A549 (cell line): ENCODE results near the gene NCBP3. TPM values are rescaled to one million over a fixed set of nuclear protein-coding genes. Genes with fewer than 3 reads are reported as not detected.
A peak's percentile ranks its signal among the peaks of the same experiment; 100 is the strongest.

Source experiments
- ATAC-seq, 2 experiments: fragments of 200-7000 bp in 1 of 2; fragments of >200 bp in 1 of 2; cut with Nextera tagmentation in 1 of 2; cut with Tn5 transposase in 1 of 2; 3 replicates each; pipeline versions ENCODE4 v1.8.0 to v1.9.1; 2018 to 2020; ENCODE audit warnings: mild to moderate bottlenecking in 1 of 2, moderate library complexity in 1 of 2
- CTCF ChIA-PET: fragments of 300-600 bp; sonication (Branson Sonifier 250); formaldehyde crosslinking; extraction: SDS; loops from one replicate; lab custom pipeline; 2021; ENCODE audit warnings: antibody characterized with exemption, inconsistent platforms; lab: Yijun Ruan, JAX
- POLR2A ChIA-PET: fragments of 350-600 bp; formaldehyde crosslinking; extraction: SDS; loops from one replicate; lab custom pipeline; 2021; ENCODE audit warnings: antibody characterized with exemption, inconsistent platforms; lab: Yijun Ruan, JAX
- DNase-seq, 2 experiments: peaks; one replicate each; pipeline versions ENCODE4 v3.0.0 to v3.0.0-alpha.2; 2011 to 2016; ENCODE audit warnings: low read depth in 1 of 2, low spot score in 1 of 2
- FAIRE-seq: peaks from 2 replicates; lab custom pipeline; 2011; peaks lifted over from hg19 to GRCh38; lab: Jason Lieb, UNC
- H3K27ac ChIP-seq, 2 experiments: fragments of >200 bp; sonication (Bioruptor Twin); formaldehyde crosslinking; 3 replicates each; pipeline ENCODE4 v1.5.1; 2016 to 2017
- H3K4me1 ChIP-seq: fragments of >200 bp; sonication (Bioruptor Twin); formaldehyde crosslinking; 3 replicates; pipeline ENCODE4 v1.6.1; 2016
- H3K4me2 ChIP-seq: fragments of >200 bp; sonication (Bioruptor Twin); formaldehyde crosslinking; 3 replicates; pipeline ENCODE4 v1.6.1; 2016
- H3K4me3 ChIP-seq: fragments of >200 bp; sonication (Bioruptor Twin); formaldehyde crosslinking; 3 replicates; pipeline ENCODE4 v1.5.1; 2016
- H3K9me3 ChIP-seq: fragments of >200 bp; sonication (Bioruptor Twin); formaldehyde crosslinking; 3 replicates; pipeline ENCODE4 v1.6.1; 2016
- CBX2 ChIP-seq: fragments of 200-600 bp; sonication (generic); IDR thresholded peaks from 2 replicates; pipeline ENCODE4 v1.6.1; 2016; ENCODE audit warnings: low read depth, mild to moderate bottlenecking, borderline replicate concordance
- CBX8 ChIP-seq: fragments of 200-600 bp; sonication (generic); IDR thresholded peaks from 2 replicates; pipeline ENCODE4 v1.6.1; 2016
- CHD2 ChIP-seq: fragments of 150-350 bp; IDR thresholded peaks from 2 replicates; pipeline ENCODE4 v1.6.1; 2014; ENCODE audit warnings: low read length; ENCODE audit not compliant: partially characterized antibody
- CTCF ChIP-seq: fragments of >200 bp; sonication (Bioruptor Twin); formaldehyde crosslinking; IDR thresholded peaks from 3 replicates; pipeline ENCODE4 v1.5.1; 2016
- ESRRA ChIP-seq: fragments of 150-350 bp; IDR thresholded peaks from 2 replicates; pipeline ENCODE4 v1.6.1; 2014; ENCODE audit warnings: mild to moderate bottlenecking, low read length, borderline replicate concordance
- FOSB ChIP-seq: fragments of 250-450 bp; sonication (Bioruptor Pico); IDR thresholded peaks from 2 replicates; pipeline ENCODE4 v1.5.0; 2020; ENCODE audit warnings: mild to moderate bottlenecking, moderate library complexity
- HDAC2 ChIP-seq: fragments of 200-600 bp; sonication (generic); IDR thresholded peaks from 2 replicates; pipeline ENCODE4 v1.6.1; 2016
- HEYL ChIP-seq: fragments of 250-450 bp; sonication (Bioruptor Pico); IDR thresholded peaks from 2 replicates; pipeline ENCODE4 v1.8.0; 2021; ENCODE audit warnings: mild to moderate bottlenecking, moderate library complexity
- HOXA7 ChIP-seq: fragments of 250-450 bp; sonication (Bioruptor Pico); IDR thresholded peaks from 2 replicates; pipeline ENCODE4 v1.5.0; 2020; ENCODE audit warnings: mild to moderate bottlenecking, moderate library complexity
- JUN ChIP-seq, 2 experiments: fragments of >200 bp; sonication (Bioruptor Twin); formaldehyde crosslinking; IDR thresholded peaks; 2 replicates in 1 of 2; 3 replicates in 1 of 2; pipeline ENCODE4 v1.6.1; 2016 to 2017
- JUNB ChIP-seq: fragments of >200 bp; sonication (Bioruptor Twin); formaldehyde crosslinking; IDR thresholded peaks from 2 replicates; pipeline ENCODE4 v1.6.1; 2016
- KDM1A ChIP-seq: fragments of 200-600 bp; sonication (generic); IDR thresholded peaks from 2 replicates; pipeline ENCODE4 v1.6.1; 2016; ENCODE audit warnings: low read depth, mild to moderate bottlenecking
- KDM5A ChIP-seq: fragments of 200-600 bp; sonication (generic); IDR thresholded peaks from 2 replicates; pipeline ENCODE4 v1.6.1; 2016; ENCODE audit warnings: antibody characterized with exemption, mild to moderate bottlenecking
- MAFK ChIP-seq: fragments of 450-650 bp; IDR thresholded peaks from 2 replicates; pipeline ENCODE4 v1.6.1; 2014; ENCODE audit not compliant: partially characterized antibody
- MAZ ChIP-seq: fragments of 150-350 bp; IDR thresholded peaks from 2 replicates; pipeline ENCODE4 v1.6.1; 2014; ENCODE audit warnings: antibody characterized with exemption, low read depth, low read length, borderline replicate concordance
- MYC ChIP-seq: IDR thresholded peaks from 2 replicates; pipeline ENCODE4 v1.6.1; 2012; ENCODE audit warnings: mild to moderate bottlenecking, inconsistent platforms, low read length, improper control_type of control experiment, borderline replicate concordance
- NFE2L2 ChIP-seq: fragments of 150-350 bp; conservative IDR thresholded peaks from 2 replicates; pipeline ENCODE4 v1.6.1; 2014; ENCODE audit warnings: low read length
- NPAS2 ChIP-seq: fragments of 250-450 bp; sonication (Bioruptor Pico); IDR thresholded peaks from 2 replicates; pipeline ENCODE4 v1.8.0; 2022; ENCODE audit warnings: mild to moderate bottlenecking, moderate library complexity, borderline replicate concordance
- NR3C1 ChIP-seq: fragments of >200 bp; sonication (Bioruptor Twin); formaldehyde crosslinking; IDR thresholded peaks from 3 replicates; pipeline ENCODE4 v1.6.1; 2017
- PHF8 ChIP-seq: fragments of 200-600 bp; sonication (generic); IDR thresholded peaks from 2 replicates; pipeline ENCODE4 v1.6.1; 2016; ENCODE audit warnings: low read depth, mild to moderate bottlenecking, antibody characterized with exemption, moderate library complexity, borderline replicate concordance
- POLR2AphosphoS2 ChIP-seq: conservative IDR thresholded peaks from 2 replicates; pipeline ENCODE4 v1.6.1; 2012; ENCODE audit warnings: low read length, improper control_type of control experiment, inconsistent platforms
- RAD21 ChIP-seq, 2 experiments: fragments of >200 bp in 1 of 2; sonication (Bioruptor Twin) in 1 of 2; formaldehyde crosslinking in 1 of 2; IDR thresholded peaks in 1 of 2; conservative IDR thresholded peaks in 1 of 2; 2 replicates in 1 of 2; 3 replicates in 1 of 2; pipeline ENCODE4 v1.6.1; 2012 to 2018; ENCODE audit warnings: inconsistent platforms in 1 of 2
- RARB ChIP-seq: fragments of 250-450 bp; sonication (Bioruptor Pico); IDR thresholded peaks from 2 replicates; pipeline ENCODE4 v1.8.0; 2021; ENCODE audit warnings: mild to moderate bottlenecking, moderate library complexity
- SMC3 ChIP-seq: fragments of >200 bp; sonication (Bioruptor Twin); formaldehyde crosslinking; IDR thresholded peaks from 3 replicates; pipeline ENCODE4 v1.6.1; 2018; ENCODE audit warnings: inconsistent platforms
- TFCP2L1 ChIP-seq: fragments of 250-450 bp; sonication (Bioruptor Pico); IDR thresholded peaks from 2 replicates; pipeline ENCODE4 v1.5.0; 2021; ENCODE audit warnings: mild to moderate bottlenecking
- TP53 ChIP-seq: fragments of 250-450 bp; sonication (Bioruptor Pico); IDR thresholded peaks from 2 replicates; pipeline ENCODE4 v1.5.0; 2021; ENCODE audit warnings: mild to moderate bottlenecking, moderate library complexity
- ZSCAN20 ChIP-seq: fragments of 250-450 bp; sonication (Bioruptor Pico); IDR thresholded peaks from 2 replicates; pipeline ENCODE4 v1.8.0; 2022; ENCODE audit warnings: mild to moderate bottlenecking, moderate library complexity
- WGBS: methylation state at CpG from one replicate; pipeline ENCODE4 v1.1.6; 2017; ENCODE audit errors: missing lambda C conversion rate; 5-methylcytosine and 5-hydroxymethylcytosine counted together
- polyA plus RNA-seq, 4 experiments: library from polyadenylated mRNA; depleted of rRNA in 3 of 4; stranded (reverse); fragments of >200 nt; fragmentation: RNase III in 1 of 4; extraction: RNeasy Plus Mini Kit Qiagen cat#74134 plus additional on column Dnase treatment in 1 of 4; gene quantifications; 2 replicates in 3 of 4; 3 replicates in 1 of 4; pipeline ENCODE4 v1.2.3, GENCODE V29; 2011 to 2017

Gene NCBP3
- polyA plus RNA-seq, 2 of the 4 experiments (the other 2 are of a cell fraction) = 32.7 to 36.6 TPM

DNA sequence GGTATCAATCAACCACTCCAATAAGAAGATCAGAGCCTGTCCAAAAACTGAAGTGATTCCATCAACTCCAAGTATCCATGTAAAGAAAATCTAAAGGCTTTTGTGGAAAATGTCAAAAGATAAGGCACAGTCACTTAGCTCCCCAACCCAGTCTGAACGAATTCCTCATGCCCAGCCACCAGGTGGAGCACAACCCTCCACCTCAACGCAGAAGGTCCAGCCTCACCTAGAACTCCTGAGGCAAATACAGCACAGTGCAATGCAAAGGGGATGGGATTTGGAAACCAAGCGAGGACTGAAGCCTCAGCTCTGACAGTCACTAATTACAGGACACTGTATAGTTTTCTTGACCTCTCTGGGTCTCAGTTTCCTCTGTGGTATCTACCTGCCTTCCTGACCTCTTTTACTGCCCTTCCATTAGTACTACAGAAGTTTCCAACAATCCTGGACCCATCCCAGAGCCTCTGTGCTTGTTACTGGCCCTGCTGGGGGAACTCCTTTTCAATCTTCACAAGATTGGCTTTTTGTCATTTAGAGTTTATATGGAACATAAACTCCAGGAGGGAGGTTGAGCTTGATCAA is 2.0 kb downstream of the NCBP3 start:
- TF ChIP-seq RAD21 (conservative IDR thresholded peaks at IDR 0.05 in 1 of 2, IDR thresholded peaks at IDR 0.05 in 1 of 2) (peak; percentile 46 to 66; a peak in 4 of 5 replicates), CTCF (peak; percentile 83), RARB (0 out of 2 replicates have a peak, but pooled peaks have one; percentile 15), SMC3 (peak; percentile 69), TFCP2L1 (CRISPR knock-in tag) (0 out of 2 replicates have a peak, but pooled peaks have one; percentile 37), ZSCAN20 (CRISPR knock-in tag) (no peak), CBX2 (no peak)
- no peaks in the 10 kb centered on the region for H3K9me3 ChIP-seq
- peak; percentile 78 to 87 for DNase-seq
- 13% methylated on average over 3 of the region's 3 CpGs for WGBS
- H3K4me2 ChIP-seq = peak overlapping the region; percentile 97; the same call in 2 of the 3 replicates
- ATAC-seq = peak; percentile 67 to 72
- no peak overlapping the region for H3K4me3 ChIP-seq
- H3K4me1 ChIP-seq = peaks cover 17% of the 10 kb centered on the region
- no peak overlapping the region for H3K27ac ChIP-seq
- CTCF ChIA-PET = interaction anchor here (0.6 to 11.3 kb wide), 42 partner anchors 8 to 542 kb away, joined by 3 to 224 read pairs (median 5); partner anchors contain the start of gene P2RX1
- FAIRE-seq = peak; percentile 86
- POLR2A ChIA-PET = interaction anchor here (1.0 kb wide), 1 partner anchor 106 kb away, joined by 4 read pairs; no protein-coding TSS in a partner anchor

GRCh38 chr17:3838206-3838605 is 7.8 kb downstream of the NCBP3 start:
- Histone ChIP-seq H3K4me2 (no peak overlapping the region), H3K27ac (no peak overlapping the region), H3K4me3 (no peak overlapping the region), H3K9me3 (no peaks in the 10 kb centered on the region), H3K4me1 (no peaks in the 10 kb centered on the region)
- FAIRE-seq = no peak
- DNase-seq = no peak
- ChIA-PET POLR2A (interaction anchor here (0.5 kb wide), 1 partner anchor 116 kb away, joined by 5 read pairs; no protein-coding TSS in a partner anchor), CTCF (interaction anchor here (0.5 to 8.3 kb wide), 11 partner anchors 8 to 245 kb away, joined by 3 to 120 read pairs (median 6); partner anchors contain the start of gene NCBP3)
- 91% methylated on average over 12 of the region's 12 CpGs for WGBS
- no peak for TF ChIP-seq CBX8
- TF ChIP-seq CHD2 = no peak
- TF ChIP-seq HDAC2 = no peak
- TF ChIP-seq TP53 (CRISPR knock-in tag) = no peak
- no peak for TF ChIP-seq HEYL
- no peak for TF ChIP-seq KDM5A
- no peak for TF ChIP-seq KDM1A
- no peak for TF ChIP-seq PHF8
- TF ChIP-seq NR3C1 = no peak
- no peak for TF ChIP-seq MAZ
- no peak for TF ChIP-seq MAFK
- no peak for TF ChIP-seq RAD21 (conservative IDR thresholded peaks at IDR 0.05 in 1 of 2, IDR thresholded peaks at IDR 0.05 in 1 of 2)
- TF ChIP-seq JUN (IDR thresholded peaks at IDR 0.05) = no peak
- TF ChIP-seq SMC3 = no peak
- TF ChIP-seq ESRRA = no peak
- peak; percentile 24 to 33; a peak in 1 of 6 replicates for ATAC-seq

GRCh38 chr17:3836551-3836950 is 9.5 kb downstream of the NCBP3 start:
- CTCF ChIA-PET = interaction anchor here (0.7 to 8.3 kb wide), 5 partner anchors 8 to 239 kb away, joined by 6 to 120 read pairs (median 26); partner anchors contain the start of gene NCBP3
- 87% methylated on average over 10 of the region's 10 CpGs for WGBS
- TF ChIP-seq RARB = no peak
- TF ChIP-seq JUNB = no peak
- no peak for TF ChIP-seq FOSB (CRISPR knock-in tag)
- no peak for TF ChIP-seq HOXA7 (CRISPR knock-in tag)
- no peak for TF ChIP-seq NFE2L2
- TF ChIP-seq HEYL = no peak
- no peak for TF ChIP-seq MYC
- TF ChIP-seq CBX8 = no peak
- TF ChIP-seq POLR2AphosphoS2 = no peak
- TF ChIP-seq CHD2 = no peak
- TF ChIP-seq NPAS2 (CRISPR knock-in tag) = no peak
- no peaks in the 10 kb centered on the region for H3K9me3 ChIP-seq
- no peak overlapping the region for H3K4me2 ChIP-seq
- H3K4me3 ChIP-seq = no peak overlapping the region
- no peak for FAIRE-seq
- no peaks in the 10 kb centered on the region for H3K4me1 ChIP-seq
- DNase-seq = no peak
- no peak for ATAC-seq
- POLR2A ChIA-PET = no interaction called here
- H3K27ac ChIP-seq = no peak overlapping the region
